Endothelial cell of hepatic sinusoid (primary cell): ENCODE results near the gene SRSF8.
"Not testable (repeated sequence)": the region's sequence is repeated elsewhere in the genome, so short reads cannot be mapped to it uniquely, and the experiment has no call there.

Source experiments
- in situ Hi-C: cut with HindIII; loops from 2 replicates; pipeline ENCODE4 v1.10.0; 2017; ENCODE audit warnings: low sequenced_read_pairs

Gene SRSF8

GRCh38 chr11:95066716-95067038 lies at the start of gene SRSF8:
SRSF8 (plus strand) TSS chr11:95066919; CDS start chr11:95067227, 308 bp downstream.
- in situ Hi-C loops: no loop called here

- in situ Hi-C loops: not testable (repeated sequence)
These were observed 45.3 kb upstream of the SRSF8 start for GRCh38 chr11:95021468-95021867.

- in situ Hi-C loops: no loop called here
These were observed 41.8 kb upstream of the SRSF8 start, which contains the start of gene KDM4E for GRCh38 chr11:95024958-95025357. KDM4E (plus strand) TSS chr11:95025258; CDS start chr11:95025558, 300 bp downstream.

GRCh38 chr11:95025594-95025993 lies 41.1 kb upstream of the SRSF8 start:
- in situ Hi-C loops: not testable (repeated sequence)

- in situ Hi-C loops: no loop called here
These were observed 38.4 kb upstream of the SRSF8 start for GRCh38 chr11:95028357-95028756.

- in situ Hi-C loops: no loop called here
These were observed 33.7 kb upstream of the SRSF8 start for GRCh38 chr11:95033051-95033450.

GRCh38 chr11:95035316-95035715 lies 31.4 kb upstream of the SRSF8 start:
- in situ Hi-C loops: no loop called here

- in situ Hi-C loops: not testable (repeated sequence)
These were observed 29.2 kb upstream of the SRSF8 start for GRCh38 chr11:95037356-95038035.

- in situ Hi-C loops: no loop called here
These were observed 24.5 kb upstream of the SRSF8 start for GRCh38 chr11:95042239-95042638.

- in situ Hi-C loops: no loop called here
These were observed 23.8 kb upstream of the SRSF8 start for GRCh38 chr11:95042906-95043305.

- in situ Hi-C loops: no loop called here
These were observed 22.7 kb upstream of the SRSF8 start for GRCh38 chr11:95044010-95044409.

- in situ Hi-C loops: no loop called here
These were observed 20.9 kb upstream of the SRSF8 start for GRCh38 chr11:95045812-95046211.

GRCh38 chr11:95049122-95049521 lies 17.6 kb upstream of the SRSF8 start, which contains the start of gene KDM4F:
KDM4F (plus strand) TSS chr11:95049422.
- in situ Hi-C loops: not testable (repeated sequence)

GRCh38 chr11:95050595-95051202 lies 16.0 kb upstream of the SRSF8 start:
- in situ Hi-C loops: no loop called here

GRCh38 chr11:95054356-95054755 lies 12.4 kb upstream of the SRSF8 start:
- in situ Hi-C loops: no loop called here

GRCh38 chr11:95055283-95055897 lies 11.3 kb upstream of the SRSF8 start:
- in situ Hi-C loops: no loop called here

- in situ Hi-C loops: no loop called here
These were observed 8.8 kb upstream of the SRSF8 start for GRCh38 chr11:95057959-95058358.

- in situ Hi-C loops: no loop called here
These were observed 8.1 kb upstream of the SRSF8 start for GRCh38 chr11:95058621-95059020.

- in situ Hi-C loops: no loop called here
These were observed 7.7 kb upstream of the SRSF8 start for GRCh38 chr11:95059046-95059445.

- in situ Hi-C loops: no loop called here
These were observed 1.4 kb upstream of the SRSF8 start for GRCh38 chr11:95065336-95065735.

GRCh38 chr11:95067039-95067840 lies 521 bp downstream of the SRSF8 start:
- in situ Hi-C loops: no loop called here
